Gastroesophageal sphincter (tissue), 4 donors: ENCODE data around the gene SYTL2. TPM values are rescaled to one million over a fixed set of nuclear protein-coding genes. Genes with fewer than 3 reads are reported as not detected.
A peak's percentile ranks its signal among the peaks of the same experiment; 100 is the strongest.

Source experiments
- ATAC-seq: fragments of 150-250 bp; one replicate; pipeline ENCODE4 v1.9.1; 2016; ENCODE audit warnings: mild to moderate bottlenecking, moderate library complexity
- H3K27ac ChIP-seq, 4 donors: fragments of 200-600 bp; sonication (generic) in 3 of 4; 1 replicate in 3 of 4; 2 replicates in 1 of 4; pipeline ENCODE4 v1.5.1; 2016 to 2019
- H3K27me3 ChIP-seq: fragments of 200-600 bp; sonication (generic); one replicate; pipeline ENCODE4 v1.5.1; 2019
- H3K36me3 ChIP-seq, 2 donors: fragments of 200-600 bp; sonication (generic); one replicate each; pipeline ENCODE4 v1.5.1; 2019; ENCODE audit warnings: control low read depth in 1 of 2
- H3K4me1 ChIP-seq, 3 donors: fragments of 200-600 bp; sonication (generic); 1 replicate in 2 of 3; 2 replicates in 1 of 3; pipeline ENCODE4 v1.5.1; 2016 to 2019; ENCODE audit warnings: control low read depth in 2 of 3
- H3K4me3 ChIP-seq, 2 donors: fragments of 200-600 bp; sonication (generic); one replicate each; pipeline ENCODE4 v1.5.1; 2019; ENCODE audit warnings: mild to moderate bottlenecking in 1 of 2, moderate library complexity in 1 of 2
- H3K9me3 ChIP-seq, 3 donors: fragments of 200-600 bp; sonication (generic); one replicate each; pipeline ENCODE4 v1.5.1; 2017 to 2019; ENCODE audit warnings: control low read depth in 2 of 3
- CTCF ChIP-seq, 4 experiments: fragments of 200-600 bp in 2 of 4; fragments of 450-650 bp in 2 of 4; sonication (generic) in 1 of 4; IDR thresholded peaks; one replicate each; pipeline ENCODE4 v1.5.1; 2017 to 2019; ENCODE audit warnings: antibody characterized with exemption in 4 of 4, mild to moderate bottlenecking in 2 of 4, moderate library complexity in 2 of 4
- EP300 ChIP-seq: sonication (generic); formaldehyde crosslinking; IDR thresholded peaks from one replicate; pipeline ENCODE4 v1.6.1; 2017; ENCODE audit warnings: antibody characterized with exemption, mild to moderate bottlenecking
- POLR2A ChIP-seq, 2 donors: fragments of 450-650 bp; IDR thresholded peaks; one replicate each; pipeline ENCODE4 v1.6.1; 2017; ENCODE audit warnings: antibody characterized with exemption in 2 of 2, mild to moderate bottlenecking in 2 of 2, moderate library complexity in 1 of 2
- POLR2AphosphoS5 ChIP-seq: sonication (generic); formaldehyde crosslinking; IDR thresholded peaks from one replicate; pipeline ENCODE4 v1.6.1; 2017; ENCODE audit warnings: antibody characterized with exemption
- WGBS, 2 donors: methylation state at CpG; one replicate each; pipeline ENCODE4 v1.1.5; 2018; ENCODE audit warnings: low coverage in 1 of 2; 5-methylcytosine and 5-hydroxymethylcytosine counted together
- total RNA-seq, 4 donors: library from RNA; depleted of rRNA; stranded (reverse); fragments of >200 nt; gene quantifications; one replicate each; pipeline ENCODE4 v1.1.0, GENCODE V29; 2016

Gene SYTL2
- total RNA-seq, 4 donors from 2014 or later = 4.7 to 23.6 (median 8.4) TPM

GRCh38 chr11:85694385-85694980, 116.5 kb downstream of the SYTL2 start:
- Histone ChIP-seq H3K27me3 (no peaks in the 10 kb centered on the region), H3K4me1 (no peaks in the 10 kb centered on the region), H3K36me3 (no peaks in the 10 kb centered on the region), H3K4me3 (no peak overlapping the region), H3K27ac (no peak overlapping the region), H3K9me3 (no peaks in the 10 kb centered on the region)
- TF ChIP-seq POLR2A (IDR thresholded peaks at IDR 0.05) (no peak), CTCF (IDR thresholded peaks at IDR 0.05) (peak in 2 of 4 experiments; percentile 11 to 29)
- WGBS, 2 donors = 83 to 100% methylated on average over 1 of the region's 1 CpG
- ATAC-seq = no peak

- Histone ChIP-seq H3K36me3 (no peaks in the 10 kb centered on the region), H3K27me3 (no peaks in the 10 kb centered on the region), H3K9me3 (no peaks in the 10 kb centered on the region), H3K4me1 (peaks cover 2 to 37% (median 8%) of the 10 kb centered on the region in 3 donors), H3K4me3 (peak within 1 kb of the TSS; percentile 51 to 52), H3K27ac (peak within 1 kb of the TSS; percentile 60 to 83 (median 80))
- TF ChIP-seq POLR2AphosphoS5 = peak; percentile 34
- no peak for TF ChIP-seq EP300
- no peak for TF ChIP-seq CTCF (IDR thresholded peaks at IDR 0.05)
- 7 to 8% methylated on average over 7 to 11 of the region's 13 CpGs for WGBS, 2 donors
- peak; percentile 98 for ATAC-seq
Measured at GRCh38 chr11:85685820-85686459, 125.0 kb downstream of the SYTL2 start, which contains the start of gene CCDC89. Gene CCDC89, minus strand, starts transcription at chr11:85686195. Its CDS starts 65 bp downstream, at chr11:85686130.

- 8 to 30% methylated on average over 2 to 10 of the region's 15 CpGs for WGBS, 2 donors
- Histone ChIP-seq H3K4me1 (peaks cover 2 to 37% (median 8%) of the 10 kb centered on the region in 3 donors), H3K9me3 (no peaks in the 10 kb centered on the region), H3K27me3 (no peaks in the 10 kb centered on the region), H3K36me3 (no peaks in the 10 kb centered on the region), H3K4me3 (peak overlapping the region; percentile 51 to 52), H3K27ac (peak overlapping the region; percentile 60 to 83 (median 80))
- no peak for ATAC-seq
- TF ChIP-seq EP300 (no peak), POLR2A (IDR thresholded peaks at IDR 0.05) (no peak), CTCF (IDR thresholded peaks at IDR 0.05) (no peak), POLR2AphosphoS5 (no peak)
Measured at GRCh38 chr11:85685125-85685819, 125.7 kb downstream of the SYTL2 start.

GRCh38 chr11:85682330-85683305, 128.3 kb downstream of the SYTL2 start:
- WGBS, 2 donors = 25 to 26% methylated on average over 19 to 20 of the region's 43 CpGs
- peak overlapping the region in 2 of 4 donors; percentile 61 to 68 for H3K27ac ChIP-seq
- peak overlapping the region; percentile 45 to 67 for H3K4me3 ChIP-seq

More at GRCh38 chr11:85682330-85683305, 128.3 kb downstream of the SYTL2 start:
- Histone ChIP-seq H3K4me1 (peaks cover 2 to 37% (median 8%) of the 10 kb centered on the region in 3 donors), H3K27me3 (no peaks in the 10 kb centered on the region), H3K9me3 (no peaks in the 10 kb centered on the region), H3K36me3 (no peaks in the 10 kb centered on the region)
- TF ChIP-seq POLR2AphosphoS5 (peak; percentile 35), EP300 (no peak), CTCF (IDR thresholded peaks at IDR 0.05) (no peak)
- ATAC-seq = no peak
